Mesendoderm (in vitro differentiated cells): Measurements from ENCODE around the gene CARD14.

Experiments used
- DNase-seq: peaks from one replicate; pipeline ENCODE4 v3.0.0; 2013
- H2AK5ac ChIP-seq: 2 replicates; pipeline ENCODE4 v1.6.1; 2013; ENCODE audit warnings: low read length, inconsistent platforms
- H2BK120ac ChIP-seq: 2 replicates; pipeline ENCODE4 v1.6.1; 2013; ENCODE audit warnings: low read depth, mild to moderate bottlenecking, low read length, moderate library complexity, mixed read lengths
- H2BK15ac ChIP-seq: replicated peaks from 2 replicates; pipeline ENCODE4 v1.6.1; 2013; ENCODE audit warnings: low read depth, mild to moderate bottlenecking, moderate library complexity
- H2BK5ac ChIP-seq: 2 replicates; pipeline ENCODE4 v1.6.1; 2013; ENCODE audit warnings: low read length, inconsistent platforms
- H3K18ac ChIP-seq: 2 replicates; pipeline ENCODE4 v1.6.1; 2013; ENCODE audit warnings: mild to moderate bottlenecking, low read length, mixed read lengths
- H3K23ac ChIP-seq: one replicate; pipeline ENCODE4 v1.6.1; 2013; ENCODE audit warnings: low read length
- H3K27ac ChIP-seq: 2 replicates; pipeline ENCODE4 v1.5.1; 2013; ENCODE audit warnings: low read depth, mild to moderate bottlenecking, inconsistent platforms, low read length, moderate library complexity
- H3K27me3 ChIP-seq: 2 replicates; pipeline ENCODE4 v1.6.1; 2013; ENCODE audit warnings: low read length, control low read depth, mild to moderate bottlenecking, inconsistent platforms; ENCODE audit not compliant: insufficient read depth, poor library complexity
- H3K36me3 ChIP-seq: 2 replicates; pipeline ENCODE4 v1.6.1; 2013; ENCODE audit warnings: low read length, inconsistent platforms; ENCODE audit not compliant: control insufficient read depth, insufficient read depth
- H3K4ac ChIP-seq: one replicate; pipeline ENCODE4 v1.6.1; 2013; ENCODE audit warnings: low read depth, mild to moderate bottlenecking, low read length, moderate library complexity
- H3K4me1 ChIP-seq: 2 replicates; pipeline ENCODE4 v1.6.1; 2013; ENCODE audit warnings: low read depth, low read length, inconsistent platforms; ENCODE audit not compliant: control insufficient read depth
- H3K4me2 ChIP-seq: 2 replicates; pipeline ENCODE4 v1.6.1; 2013; ENCODE audit warnings: low read length
- H3K4me3 ChIP-seq: 2 replicates; pipeline ENCODE4 v1.5.1; 2013; ENCODE audit warnings: mild to moderate bottlenecking, low read length
- H3K56ac ChIP-seq: one replicate; pipeline ENCODE4 v1.6.1; 2013; ENCODE audit warnings: low read length
- H3K79me1 ChIP-seq: 2 replicates; pipeline ENCODE4 v1.6.1; 2013; ENCODE audit warnings: low read length, inconsistent platforms
- H3K79me2 ChIP-seq: 2 replicates; pipeline ENCODE4 v1.6.1; 2013; ENCODE audit warnings: mild to moderate bottlenecking, low read length; ENCODE audit not compliant: control insufficient read depth, insufficient read depth
- H3K9ac ChIP-seq: 2 replicates; pipeline ENCODE4 v1.6.1; 2013; ENCODE audit warnings: low read length, inconsistent platforms
- H4K5ac ChIP-seq: one replicate; pipeline ENCODE4 v1.6.1; 2013; ENCODE audit warnings: low read length
- H4K8ac ChIP-seq: one replicate; pipeline ENCODE4 v1.6.1; 2013; ENCODE audit warnings: low read depth, mild to moderate bottlenecking, control low read depth, low read length, moderate library complexity
- WGBS: extraction: QIAGEN DNeasy Blood & Tissue Kit; methylation state at CpG from one replicate; pipeline ENCODE4 v1.1.7; 2013; ENCODE audit warnings: low lambda C conversion rate, missing lambda C conversion rate; ENCODE audit not compliant: insufficient coverage; ENCODE audit errors: extremely low coverage; 5-methylcytosine and 5-hydroxymethylcytosine counted together

The CARD14 gene

DNA sequence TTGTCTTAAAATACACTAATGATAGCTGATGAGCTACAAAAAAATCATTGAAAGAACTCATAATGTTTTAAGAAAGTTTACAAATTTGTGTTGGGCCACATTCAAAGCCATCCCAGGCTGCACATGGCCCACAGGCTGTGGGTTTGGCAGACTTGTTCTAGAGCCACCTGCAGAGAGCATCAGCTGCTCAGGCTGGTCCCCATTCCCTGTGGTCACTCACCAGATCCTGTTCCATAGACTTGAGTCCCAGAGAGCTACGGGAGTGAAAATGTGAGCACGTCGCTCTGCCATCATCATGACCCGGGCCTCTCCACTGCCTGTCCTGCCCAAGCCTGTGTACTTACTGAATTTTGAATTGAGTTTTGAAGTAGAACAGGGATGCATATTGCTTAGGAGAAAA lies 57.3 kb downstream of the CARD14 start:
- no peaks in the 10 kb centered on the region for H3K36me3 ChIP-seq
- H3K18ac ChIP-seq, result no peak overlapping the region
- WGBS, result no CpG with 5 or more reads among the region's 4 CpGs
- no peak overlapping the region for H3K56ac ChIP-seq
- no peak overlapping the region for H2BK15ac ChIP-seq
- no peak overlapping the region for H2BK120ac ChIP-seq
- no peak overlapping the region for H4K8ac ChIP-seq
- H3K4ac ChIP-seq, result no peak overlapping the region
- peaks cover 3% of the 10 kb centered on the region for H3K4me1 ChIP-seq
- no peaks in the 10 kb centered on the region for H3K79me1 ChIP-seq
- no peak overlapping the region for H2BK5ac ChIP-seq
- H4K5ac ChIP-seq, result no peak overlapping the region
- H3K27ac ChIP-seq, result no peak overlapping the region
- no peaks in the 10 kb centered on the region for H3K27me3 ChIP-seq
- H3K4me3 ChIP-seq, result no peak overlapping the region
- H3K4me2 ChIP-seq, result no peak overlapping the region
- no peak overlapping the region for H2AK5ac ChIP-seq
- H3K9ac ChIP-seq, result no peak overlapping the region
- H3K23ac ChIP-seq, result no peak overlapping the region
- H3K79me2 ChIP-seq, result no peaks in the 10 kb centered on the region
- no peak for DNase-seq

DNA sequence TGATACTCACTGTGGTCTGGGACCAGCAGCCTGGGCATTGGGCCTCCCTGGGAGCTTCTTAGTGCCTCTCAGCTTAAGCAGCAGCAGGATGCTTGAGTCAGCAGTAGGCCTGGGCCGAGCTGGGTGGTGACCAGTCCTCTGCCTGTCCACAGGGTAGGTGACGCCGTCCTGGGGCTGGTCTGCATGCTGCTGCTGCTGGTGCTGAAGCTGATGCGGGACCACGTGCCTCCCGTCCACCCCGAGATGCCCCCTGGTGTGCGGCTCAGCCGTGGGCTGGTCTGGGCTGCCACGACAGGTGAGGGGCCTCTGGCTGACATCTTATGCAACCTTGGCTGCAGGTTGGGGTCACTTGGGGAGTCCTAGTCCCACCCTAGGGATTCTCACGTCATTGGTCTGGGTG lies 57.8 kb downstream of the CARD14 start:
- no peak overlapping the region for H3K27ac ChIP-seq
- H2BK15ac ChIP-seq, result no peak overlapping the region
- H3K4me3 ChIP-seq, result no peak overlapping the region
- no peak overlapping the region for H3K4me2 ChIP-seq
- H3K4me1 ChIP-seq, result peaks cover 3% of the 10 kb centered on the region
- H2AK5ac ChIP-seq, result no peak overlapping the region
- H4K5ac ChIP-seq, result no peak overlapping the region
- no peak overlapping the region for H4K8ac ChIP-seq
- DNase-seq, result no peak
- H3K4ac ChIP-seq, result no peak overlapping the region
- no peaks in the 10 kb centered on the region for H3K79me2 ChIP-seq
- H2BK5ac ChIP-seq, result no peak overlapping the region
- H3K27me3 ChIP-seq, result no peaks in the 10 kb centered on the region
- no peak overlapping the region for H3K23ac ChIP-seq
- no peak overlapping the region for H3K18ac ChIP-seq
- no peak overlapping the region for H2BK120ac ChIP-seq
- H3K79me1 ChIP-seq, result no peaks in the 10 kb centered on the region
- H3K36me3 ChIP-seq, result no peaks in the 10 kb centered on the region
- no CpG with 5 or more reads among the region's 11 CpGs for WGBS
- H3K9ac ChIP-seq, result no peak overlapping the region
- H3K56ac ChIP-seq, result no peak overlapping the region

DNA sequence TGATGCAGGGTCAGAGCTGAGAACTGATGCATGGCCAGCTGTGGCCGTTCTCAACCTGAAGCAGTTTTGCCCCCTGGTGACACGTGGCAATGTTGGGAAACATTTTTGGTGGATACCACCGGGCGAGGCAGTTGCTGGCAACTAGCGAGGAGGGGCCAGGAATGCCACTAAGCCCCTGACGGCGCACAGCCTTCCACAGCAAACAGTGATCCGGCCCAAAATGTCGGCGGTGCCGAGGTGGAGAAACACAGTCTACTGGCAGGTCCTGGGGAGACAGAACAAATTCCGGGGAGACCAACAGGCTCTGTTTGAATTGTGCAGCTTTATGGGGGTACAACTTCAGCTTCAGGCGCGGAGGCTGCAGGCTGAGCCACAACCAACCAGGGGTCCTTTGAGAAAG lies 58.6 kb downstream of the CARD14 start:
- Histone ChIP-seq H2BK120ac (no peak overlapping the region), H2BK15ac (no peak overlapping the region), H3K79me2 (no peaks in the 10 kb centered on the region), H3K4me2 (no peak overlapping the region), H2BK5ac (no peak overlapping the region), H4K8ac (no peak overlapping the region), H3K36me3 (no peaks in the 10 kb centered on the region), H4K5ac (no peak overlapping the region), H3K4ac (no peak overlapping the region), H3K4me1 (peaks cover 3% of the 10 kb centered on the region), H3K4me3 (no peak overlapping the region), H3K27me3 (no peaks in the 10 kb centered on the region), H3K9ac (no peak overlapping the region), H3K18ac (no peak overlapping the region), H2AK5ac (no peak overlapping the region), H3K56ac (no peak overlapping the region), H3K79me1 (no peaks in the 10 kb centered on the region), H3K23ac (no peak overlapping the region), H3K27ac (no peak overlapping the region)
- no peak for DNase-seq
- no CpG with 5 or more reads among the region's 14 CpGs for WGBS

- Histone ChIP-seq H3K56ac (no peak overlapping the region), H3K4me1 (peaks cover 3% of the 10 kb centered on the region), H3K79me2 (no peaks in the 10 kb centered on the region), H3K36me3 (no peaks in the 10 kb centered on the region), H3K4me2 (no peak overlapping the region), H2BK15ac (no peak overlapping the region), H3K9ac (no peak overlapping the region), H3K4ac (no peak overlapping the region), H2BK5ac (no peak overlapping the region), H2BK120ac (no peak overlapping the region), H3K4me3 (no peak overlapping the region), H2AK5ac (no peak overlapping the region), H3K27me3 (no peaks in the 10 kb centered on the region), H3K79me1 (no peaks in the 10 kb centered on the region), H4K8ac (no peak overlapping the region), H3K23ac (no peak overlapping the region), H3K18ac (no peak overlapping the region), H3K27ac (no peak overlapping the region), H4K5ac (no peak overlapping the region)
- WGBS, result no CpG with 5 or more reads among the region's 4 CpGs
- DNase-seq, result no peak
These were observed 59.2 kb downstream of the CARD14 start for GRCh38 chr17:80229011-80229410.

DNA sequence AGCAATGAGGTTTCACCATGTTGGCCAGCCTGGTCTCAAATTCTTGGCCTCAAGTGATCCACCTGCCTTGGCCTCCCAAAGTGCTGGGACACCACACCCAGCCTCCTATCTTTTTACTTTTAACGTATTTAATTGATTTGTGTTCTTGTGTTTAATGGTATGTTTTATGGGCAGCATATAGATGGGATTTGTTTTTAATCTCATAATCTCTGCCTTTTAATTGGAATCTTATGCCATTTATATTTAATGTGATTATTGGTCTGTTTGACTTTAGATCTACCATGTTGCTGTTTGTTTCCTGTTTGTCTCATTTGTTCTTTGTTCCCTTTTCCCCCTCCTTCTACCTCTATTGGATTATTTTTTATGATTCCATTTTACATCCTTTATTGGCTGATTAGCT lies 62.6 kb downstream of the CARD14 start:
- Histone ChIP-seq H4K8ac (no peak overlapping the region), H2BK15ac (no peak overlapping the region), H3K23ac (no peak overlapping the region), H3K27me3 (no peaks in the 10 kb centered on the region), H3K4me3 (no peak overlapping the region), H3K36me3 (no peaks in the 10 kb centered on the region), H3K4me2 (no peak overlapping the region), H2BK120ac (no peak overlapping the region), H2BK5ac (no peak overlapping the region), H3K79me1 (no peaks in the 10 kb centered on the region), H3K79me2 (no peaks in the 10 kb centered on the region), H4K5ac (no peak overlapping the region), H3K56ac (no peak overlapping the region), H2AK5ac (no peak overlapping the region), H3K18ac (no peak overlapping the region), H3K4ac (no peak overlapping the region), H3K27ac (no peak overlapping the region), H3K9ac (no peak overlapping the region), H3K4me1 (no peaks in the 10 kb centered on the region)
- DNase-seq, result no peak
- WGBS, result no CpG with 5 or more reads among the region's 1 CpG

DNA sequence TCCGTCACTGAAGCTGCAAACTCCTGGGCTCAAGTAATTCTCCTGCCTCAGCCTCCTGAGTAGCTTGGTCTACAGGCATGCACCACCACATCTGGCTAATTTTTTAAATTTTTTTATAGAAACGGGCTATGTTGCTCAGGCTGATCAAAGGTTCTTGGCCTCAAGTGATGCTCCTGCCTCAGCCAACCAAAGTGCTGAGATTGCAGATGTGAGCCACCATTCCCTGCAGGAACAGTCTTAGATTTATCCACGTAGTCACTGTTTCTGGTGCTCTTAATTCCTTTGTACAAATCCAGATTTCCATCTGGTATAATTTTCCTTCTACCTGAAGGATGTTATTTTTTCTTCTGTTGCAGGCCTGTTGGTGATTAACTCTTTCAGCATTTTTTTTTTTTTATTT lies 63.4 kb downstream of the CARD14 start:
- no peak overlapping the region for H2AK5ac ChIP-seq
- H4K5ac ChIP-seq, result no peak overlapping the region
- DNase-seq, result no peak
- no peak overlapping the region for H3K18ac ChIP-seq
- peaks cover 2% of the 10 kb centered on the region for H3K36me3 ChIP-seq
- H3K27ac ChIP-seq, result no peak overlapping the region
- no peaks in the 10 kb centered on the region for H3K4me1 ChIP-seq
- H3K4ac ChIP-seq, result no peak overlapping the region
- H2BK5ac ChIP-seq, result no peak overlapping the region
- H3K79me2 ChIP-seq, result no peaks in the 10 kb centered on the region
- no peak overlapping the region for H4K8ac ChIP-seq
- H3K4me3 ChIP-seq, result no peak overlapping the region
- no peaks in the 10 kb centered on the region for H3K27me3 ChIP-seq
- H3K23ac ChIP-seq, result no peak overlapping the region
- H2BK120ac ChIP-seq, result no peak overlapping the region
- no peak overlapping the region for H3K56ac ChIP-seq
- no CpG with 5 or more reads among the region's 3 CpGs for WGBS
- no peak overlapping the region for H2BK15ac ChIP-seq
- H3K9ac ChIP-seq, result no peak overlapping the region
- no peaks in the 10 kb centered on the region for H3K79me1 ChIP-seq
- no peak overlapping the region for H3K4me2 ChIP-seq
